CD4-positive, alpha-beta T cell (primary cell): ENCODE measurements around the gene ADCY7. TPM values are rescaled to one million over a fixed set of nuclear protein-coding genes. Genes with fewer than 3 reads are reported as not detected.

Experiments
- ATAC-seq: fragments of 200-7000 bp; cut with Tn5 transposase; one replicate; pipeline ENCODE4 v1.10.0; 2022; ENCODE audit warnings: mild to moderate bottlenecking; ENCODE audit not compliant: poor library complexity
- CTCF ChIA-PET: fragments of 350-600 bp; sonication (Branson Sonifier 250); formaldehyde crosslinking; loops from one replicate; lab custom pipeline; 2021; ENCODE audit warnings: antibody characterized with exemption, inconsistent platforms; lab: Charles Lee
- POLR2A ChIA-PET: fragments of 350-600 bp; sonication (Branson Sonifier 250); formaldehyde crosslinking; loops from one replicate; lab custom pipeline; 2021; ENCODE audit warnings: antibody characterized with exemption, inconsistent platforms; lab: Charles Lee
- DNase-seq, 14 experiments: peaks; one replicate each; pipeline ENCODE4 v3.0.0-alpha.2; 2013 to 2020; ENCODE audit warnings: mixed read lengths in 2 of 14
- H3K27ac ChIP-seq, 2 donors: one replicate each; pipeline versions ENCODE4 v1.5.1 to v1.7.0; 2013; ENCODE audit warnings: low read length in 2 of 2, low read depth in 1 of 2, mild to moderate bottlenecking in 1 of 2
- H3K27me3 ChIP-seq, 2 experiments: 1 replicate in 1 of 2; 2 replicates in 1 of 2; pipeline versions ENCODE4 v1.6.1 to v1.7.0; 2013; ENCODE audit warnings: low read length in 2 of 2, control low read depth in 1 of 2, mild to moderate bottlenecking in 1 of 2, moderate library complexity in 1 of 2; ENCODE audit not compliant: insufficient read depth in 2 of 2, control insufficient read depth in 1 of 2
- H3K36me3 ChIP-seq: one replicate; pipeline ENCODE4 v1.6.1; 2013; ENCODE audit warnings: low read length, control low read depth; ENCODE audit not compliant: insufficient read depth
- H3K4me1 ChIP-seq: one replicate; pipeline ENCODE4 v1.6.1; 2013; ENCODE audit warnings: low read length, control low read depth; ENCODE audit not compliant: insufficient read depth
- H3K4me3 ChIP-seq: one replicate; pipeline ENCODE4 v1.5.1; 2013; ENCODE audit warnings: mild to moderate bottlenecking, low read length, moderate library complexity
- H3K9me3 ChIP-seq, 2 experiments: 1 replicate in 1 of 2; 2 replicates in 1 of 2; pipeline versions ENCODE4 v1.6.1 to v1.7.0; 2013; ENCODE audit warnings: low read length in 2 of 2, mild to moderate bottlenecking in 2 of 2, control low read depth in 1 of 2, moderate library complexity in 1 of 2; ENCODE audit not compliant: control insufficient read depth in 1 of 2, insufficient read depth in 1 of 2
- H3K27ac Mint-ChIP-seq: one replicate; pipeline ENCODE4 v1.8.0; 2020; ENCODE audit warnings: mixed read lengths
- H3K27me3 Mint-ChIP-seq: one replicate; pipeline ENCODE4 v1.8.0; 2021; ENCODE audit warnings: mixed read lengths
- H3K36me3 Mint-ChIP-seq: one replicate; pipeline ENCODE4 v1.8.0; 2021; ENCODE audit warnings: low read depth, mixed read lengths
- H3K4me1 Mint-ChIP-seq: one replicate; pipeline ENCODE4 v1.8.0; 2021; ENCODE audit warnings: low read depth, mixed read lengths
- H3K4me3 Mint-ChIP-seq: one replicate; pipeline ENCODE4 v1.8.0; 2020; ENCODE audit warnings: mild to moderate bottlenecking, mixed read lengths
- H3K9me3 Mint-ChIP-seq: one replicate; pipeline ENCODE4 v1.8.0; 2020; ENCODE audit warnings: mixed read lengths
- CTCF ChIP-seq: fragments of 200-600 bp; IDR thresholded peaks from one replicate; pipeline ENCODE4 v1.8.0; 2022; ENCODE audit warnings: antibody characterized with exemption, mild to moderate bottlenecking
- intact Hi-C, 2 experiments: fragments of 100-400 bp; cut with DNase I in 1 of 2; cut with micrococcal nuclease in 1 of 2; formaldehyde crosslinking; loops; one replicate each; pipeline versions ENCODE4 v1.15.1 to v1.9.0; 2023 to 2025; cut with DNase I, micrococcal nuclease
- total RNA-seq, 174 experiments: library from RNA in 2 of 174; stranded (reverse) in 2 of 174; gene quantifications; one replicate each; pipeline ENCODE4 v1.2.3 and lab custom pipeline; 2021 to 2026

The ADCY7 gene
- total RNA-seq, 2 experiments from 2014 or later = 136 to 147 TPM

- Histone ChIP-seq H3K4me1 (peaks cover 72% of the 10 kb centered on the region), H3K4me3 (peak overlapping the region; percentile 98), H3K27ac (peak overlapping the region; percentile 87 to 97), H3K9me3 (no peaks in the 10 kb centered on the region), H3K36me3 (peaks cover 18% of the 10 kb centered on the region), H3K27me3 (no peaks in the 10 kb centered on the region)
- peak overlapping the region; percentile 99 for H3K4me3 Mint-ChIP-seq
- peak in 3 of 14 experiments; percentile 17 to 33 (median 20) for DNase-seq
- H3K27me3 Mint-ChIP-seq = no peaks in the 10 kb centered on the region
- ChIA-PET CTCF (interaction anchor here (1.9 to 2.1 kb wide), 2 partner anchors 8 to 11 kb away, joined by 6 to 16 read pairs; no protein-coding TSS in a partner anchor), POLR2A (interaction anchor here (0.6 to 6.3 kb wide), 6 partner anchors 13 to 1648 kb away, joined by 3 to 77 read pairs (median 13); partner anchors contain the start of gene CYLD)
- no peak for TF ChIP-seq CTCF
- intact Hi-C loops = loop anchor here (2.0 to 10.0 kb wide), 10 partner anchors 16 to 480 kb away; partner anchors contain the start of genes NKD1 (in 1 of the 2) and TENT4B (in 1 of the 2)
- H3K9me3 Mint-ChIP-seq = no peaks in the 10 kb centered on the region
- peaks cover 80% of the 10 kb centered on the region for H3K4me1 Mint-ChIP-seq
- ATAC-seq = peak; percentile 0
- H3K36me3 Mint-ChIP-seq = peaks cover 46% of the 10 kb centered on the region
- peak overlapping the region; percentile 100 for H3K27ac Mint-ChIP-seq
Measured at GRCh38 chr16:50267151-50267631, 840 bp downstream of the ADCY7 start.

DNA sequence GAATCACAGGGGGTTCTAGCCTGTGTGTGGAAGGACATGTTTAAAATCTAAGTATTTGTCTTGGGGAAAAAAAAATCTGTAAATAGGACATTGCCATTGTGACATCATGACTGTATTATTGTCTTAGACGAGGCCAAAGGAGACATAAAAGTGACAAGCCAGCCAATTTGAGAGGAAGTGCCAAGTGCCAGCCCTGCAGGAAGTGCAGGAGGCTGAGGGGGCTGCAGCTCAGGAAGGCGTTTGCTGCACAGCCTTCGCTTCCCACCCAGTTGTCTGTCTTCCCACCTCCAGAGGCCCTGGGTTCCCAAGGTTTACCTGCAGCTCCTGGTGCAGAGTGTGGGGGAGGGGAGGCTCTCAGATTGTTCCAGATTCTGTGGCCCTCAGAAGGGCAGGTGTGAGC is 1.3 kb downstream of the ADCY7 start:
- Mint-ChIP-seq H3K27me3 (no peaks in the 10 kb centered on the region), H3K9me3 (no peaks in the 10 kb centered on the region), H3K4me1 (peaks cover 84% of the 10 kb centered on the region), H3K4me3 (peak overlapping the region; percentile 99), H3K36me3 (peaks cover 51% of the 10 kb centered on the region), H3K27ac (peak overlapping the region; percentile 100)
- peaks cover 18% of the 10 kb centered on the region for H3K36me3 ChIP-seq
- TF ChIP-seq CTCF = no peak
- DNase-seq (peak in 9 of 14 experiments; percentile 19 to 62 (median 42)), ATAC-seq (peak; percentile 27)
- peaks cover 76% of the 10 kb centered on the region for H3K4me1 ChIP-seq
- H3K9me3 ChIP-seq = no peaks in the 10 kb centered on the region
- ChIA-PET CTCF (interaction anchor here (2.1 kb wide), 1 partner anchor 10 kb away, joined by 6 read pairs; no protein-coding TSS in a partner anchor), POLR2A (interaction anchor here (0.7 to 6.3 kb wide), 9 partner anchors 9 to 479 kb away, joined by 3 to 77 read pairs (median 4); partner anchors contain the start of gene CYLD)
- no peaks in the 10 kb centered on the region for H3K27me3 ChIP-seq
- H3K4me3 ChIP-seq = peak overlapping the region; percentile 98
- H3K27ac ChIP-seq = peak overlapping the region; percentile 87 to 97
- intact Hi-C loops = loop anchor here (2.0 to 10.0 kb wide), 11 partner anchors 15 to 480 kb away; partner anchors contain the start of genes CYLD (in 1 of the 2), NKD1 (in 1 of the 2) and TENT4B (in 1 of the 2)

DNA sequence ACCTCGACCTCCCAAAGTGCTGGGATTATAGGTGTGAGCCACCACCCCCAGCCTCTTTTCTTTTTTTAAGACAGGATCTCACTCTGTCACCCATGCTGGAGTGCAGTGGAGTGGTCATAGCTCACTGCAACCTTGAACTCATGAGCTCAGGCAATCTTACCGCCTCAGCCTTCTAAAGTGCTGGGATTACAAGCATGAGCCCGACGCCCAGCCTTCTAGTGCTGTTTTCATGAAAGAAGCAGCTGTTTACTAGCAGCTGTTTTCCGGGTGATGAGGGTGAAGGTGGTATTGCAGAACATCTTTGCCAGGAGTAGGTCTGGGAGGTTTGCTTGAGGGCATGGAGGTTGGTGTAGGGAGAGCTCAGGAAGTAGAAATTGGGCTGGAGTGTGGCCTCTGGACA is 2.0 kb downstream of the ADCY7 start:
- CTCF ChIA-PET = interaction anchor here (2.1 kb wide), 1 partner anchor 10 kb away, joined by 6 read pairs; no protein-coding TSS in a partner anchor
- H3K27ac Mint-ChIP-seq = peak overlapping the region; percentile 100
- peak in 2 of 14 experiments; percentile 23 to 49 for DNase-seq

More for the DNA sequence above, 2.0 kb downstream of the ADCY7 start:
- peaks cover 18% of the 10 kb centered on the region for H3K36me3 ChIP-seq
- POLR2A ChIA-PET = interaction anchor here (0.6 to 6.3 kb wide), 10 partner anchors 10 to 478 kb away, joined by 3 to 77 read pairs (median 4); partner anchors contain the start of gene CYLD
- Mint-ChIP-seq H3K27me3 (no peaks in the 10 kb centered on the region), H3K9me3 (no peaks in the 10 kb centered on the region), H3K36me3 (peaks cover 55% of the 10 kb centered on the region), H3K4me3 (peak overlapping the region; percentile 99), H3K4me1 (peaks cover 87% of the 10 kb centered on the region)
- H3K9me3 ChIP-seq = no peaks in the 10 kb centered on the region
- no peaks in the 10 kb centered on the region for H3K27me3 ChIP-seq
- peaks cover 83% of the 10 kb centered on the region for H3K4me1 ChIP-seq
- peak overlapping the region; percentile 41 to 97 for H3K27ac ChIP-seq
- ATAC-seq = no peak
- intact Hi-C loops = loop anchor here (2.0 to 10.0 kb wide), 9 partner anchors 46 to 479 kb away; partner anchors contain the start of genes CYLD (in 1 of the 2), NKD1 (in 1 of the 2) and TENT4B (in 1 of the 2)
- TF ChIP-seq CTCF = no peak
- peak overlapping the region; percentile 98 for H3K4me3 ChIP-seq
